H1 (cell line): ENCODE data around the gene PRKACA.

Experiments
- CHD1 ChIP-seq: IDR thresholded peaks from 2 replicates; pipeline ENCODE4 v1.6.1; 2012; ENCODE audit warnings: low read depth, low read length, improper control_type of control experiment
- EGR1 ChIP-seq: IDR thresholded peaks from 2 replicates; pipeline ENCODE4 v1.6.1; 2011; ENCODE audit warnings: low read depth, low read length, borderline replicate concordance
- EP300 ChIP-seq, 2 experiments: IDR thresholded peaks; 1 replicate in 1 of 2; 2 replicates in 1 of 2; pipeline ENCODE4 v1.6.1; 2011 to 2012; ENCODE audit warnings: low read depth in 2 of 2, low read length in 2 of 2, mild to moderate bottlenecking in 2 of 2, borderline replicate concordance in 1 of 2, inconsistent platforms in 1 of 2, moderate library complexity in 1 of 2
- KDM1A ChIP-seq: fragments of 200-600, 300-600 bp; sonication (generic); IDR thresholded peaks from 2 replicates; pipeline ENCODE4 v1.7.1; 2016; ENCODE audit warnings: mild to moderate bottlenecking, low read length, borderline replicate concordance
- TF ChIP-seq, protein P1 (sequence below), 3 experiments: IDR thresholded peaks; 1 replicate in 2 of 3; 2 replicates in 1 of 3; pipeline versions ENCODE4 v1.5.1 to v1.6.1; 2011; ENCODE audit warnings: low read length in 3 of 3, mild to moderate bottlenecking in 3 of 3, inconsistent platforms in 2 of 3, low read depth in 1 of 3, moderate library complexity in 1 of 3; ENCODE audit not compliant: insufficient read depth in 1 of 3; ENCODE audit errors: control extremely low read depth in 1 of 3

DNA sequence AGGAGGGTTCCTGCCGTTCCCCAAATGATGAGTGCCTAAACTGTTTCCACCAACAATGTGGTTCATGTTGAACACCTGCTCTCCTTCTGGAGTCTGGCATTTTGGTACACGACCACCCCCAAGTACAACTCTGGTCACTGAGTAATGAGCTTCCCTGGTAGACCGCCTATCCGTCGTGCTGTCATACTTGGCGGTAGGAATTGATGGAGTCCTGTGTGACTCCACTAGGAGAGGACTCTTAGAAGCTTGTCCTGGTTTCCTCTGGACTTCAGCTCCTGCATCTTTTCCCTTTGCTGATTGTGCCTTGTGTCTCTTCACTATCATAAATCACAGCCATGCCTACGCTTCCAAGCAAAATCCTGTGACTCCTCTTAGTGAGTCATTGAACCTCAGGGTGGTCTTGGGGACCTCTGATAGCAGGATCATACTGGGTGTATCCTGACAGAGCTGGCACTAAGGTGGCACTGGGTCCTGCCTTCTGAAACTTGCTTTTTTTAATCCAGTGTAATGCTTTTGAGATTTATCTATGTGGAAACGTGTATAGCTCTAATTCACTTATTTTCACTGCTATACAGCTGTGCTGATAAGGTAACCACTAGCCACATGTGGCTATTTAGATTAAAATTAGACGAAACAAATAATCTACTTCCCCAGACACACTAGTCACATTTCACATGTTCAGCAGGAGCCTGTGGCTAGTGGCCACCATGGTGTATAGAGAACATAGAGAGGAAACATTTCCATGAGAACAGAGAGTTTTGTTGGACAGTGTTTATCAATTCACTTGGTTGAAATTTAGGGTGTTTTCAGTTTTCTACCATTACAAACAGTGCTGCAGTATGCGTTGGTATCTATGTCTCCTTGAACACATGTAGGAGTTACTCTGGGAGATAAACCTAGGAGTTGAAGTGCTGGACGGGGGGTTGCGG lies 25.0 kb upstream of the PRKACA start:
- TF ChIP-seq EP300 (IDR thresholded peaks at IDR 0.05; ENCODE audit: borderline replicate concordance in 1 of 2, low read depth in 2 of 2, low read length in 2 of 2) (no peak), KDM1A (no peak), EGR1 (no peak), CHD1 (no peak)
- TF ChIP-seq, protein P1, sequence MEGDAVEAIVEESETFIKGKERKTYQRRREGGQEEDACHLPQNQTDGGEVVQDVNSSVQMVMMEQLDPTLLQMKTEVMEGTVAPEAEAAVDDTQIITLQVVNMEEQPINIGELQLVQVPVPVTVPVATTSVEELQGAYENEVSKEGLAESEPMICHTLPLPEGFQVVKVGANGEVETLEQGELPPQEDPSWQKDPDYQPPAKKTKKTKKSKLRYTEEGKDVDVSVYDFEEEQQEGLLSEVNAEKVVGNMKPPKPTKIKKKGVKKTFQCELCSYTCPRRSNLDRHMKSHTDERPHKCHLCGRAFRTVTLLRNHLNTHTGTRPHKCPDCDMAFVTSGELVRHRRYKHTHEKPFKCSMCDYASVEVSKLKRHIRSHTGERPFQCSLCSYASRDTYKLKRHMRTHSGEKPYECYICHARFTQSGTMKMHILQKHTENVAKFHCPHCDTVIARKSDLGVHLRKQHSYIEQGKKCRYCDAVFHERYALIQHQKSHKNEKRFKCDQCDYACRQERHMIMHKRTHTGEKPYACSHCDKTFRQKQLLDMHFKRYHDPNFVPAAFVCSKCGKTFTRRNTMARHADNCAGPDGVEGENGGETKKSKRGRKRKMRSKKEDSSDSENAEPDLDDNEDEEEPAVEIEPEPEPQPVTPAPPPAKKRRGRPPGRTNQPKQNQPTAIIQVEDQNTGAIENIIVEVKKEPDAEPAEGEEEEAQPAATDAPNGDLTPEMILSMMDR (IDR thresholded peaks at IDR 0.05; ENCODE audit: control extremely low read depth in 1 of 3, insufficient read depth in 1 of 3, low read depth in 1 of 3, low read length in 3 of 3) = no peak
